ENCODE data around the gene TEX19. TPM values are rescaled to one million over a fixed set of nuclear protein-coding genes. Genes with fewer than 3 reads are reported as not detected.

The TEX19 gene
- total RNA-seq, 1 experiment from 2014 or later = 0.21 TPM

DNA sequence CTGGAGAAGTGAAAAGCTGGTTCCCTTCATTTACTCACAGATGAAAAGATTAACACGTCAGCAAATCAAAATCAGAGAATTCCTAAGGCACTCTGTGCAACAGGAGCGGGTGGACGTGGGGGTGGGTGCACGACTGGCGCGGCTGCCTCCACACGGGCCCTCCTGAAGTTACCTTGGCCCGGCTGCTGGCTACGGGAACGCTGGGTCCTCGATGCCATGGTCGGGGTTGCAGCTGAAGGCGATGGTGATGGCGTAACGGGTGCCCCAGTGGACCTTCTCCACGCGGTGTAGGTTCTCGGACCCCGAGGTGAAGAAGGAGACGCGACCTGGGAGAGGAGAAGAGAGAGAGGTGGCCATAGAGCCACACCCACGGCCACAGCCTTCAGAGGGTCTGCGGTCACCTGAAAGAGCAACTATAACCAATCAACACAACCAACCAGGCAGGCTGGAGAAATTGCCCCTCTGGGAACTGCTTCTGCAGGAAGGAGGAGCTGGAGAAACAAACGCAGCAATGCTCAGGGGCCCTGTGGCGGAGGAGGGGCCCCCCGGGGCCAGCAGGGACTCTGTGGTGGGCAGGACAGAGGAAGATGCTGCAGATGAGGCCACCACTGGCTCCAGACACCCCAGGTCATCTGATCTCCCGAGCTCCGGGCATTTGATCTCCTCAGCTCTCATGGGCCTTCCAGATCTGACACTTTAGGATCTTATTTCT lies 33.3 kb downstream of the TEX19 start:
- Histone ChIP-seq H3K4me1 (ENCODE audit: control insufficient read depth, insufficient read depth, low read length) (peaks cover 10% of the 10 kb centered on the region; the same call in 1 of the 2 replicates), H3K9me3 (ENCODE audit: control insufficient read depth, insufficient read depth, low read depth, low read length) (no peaks in the 10 kb centered on the region), H3K27me3 (ENCODE audit: control insufficient read depth, insufficient read depth, low read length) (no peaks in the 10 kb centered on the region), H3K27ac (ENCODE audit: low read length) (no peak overlapping the region), H3K36me3 (ENCODE audit: control insufficient read depth, insufficient read depth, low read length) (no peaks in the 10 kb centered on the region), H3K4me3 (ENCODE audit: low read depth in 2 of 2, low read length in 2 of 2) (no peak overlapping the region)
- no TSS peak for BruUV-seq (replicated peaks)
- in situ Hi-C loops (cut with HindIII; ENCODE audit: low pct_unique_long_range_greater_than_20kb, low sequenced_read_pairs) = no loop called here
- DNase-seq (ENCODE audit: low read depth, low spot score) (no peak), ATAC-seq (no peak)
- ChIA-PET CTCF (interaction anchor here (0.6 kb wide), 1 partner anchor 9 kb away, joined by 4 read pairs; no protein-coding TSS in a partner anchor), POLR2A (no interaction called here)
- TF ChIP-seq SIN3A (IDR thresholded peaks at IDR 0.05; ENCODE audit: borderline replicate concordance, insufficient read depth, low read depth, low read length) (no peak), POLR2AphosphoS5 (IDR thresholded peaks at IDR 0.05; ENCODE audit: low read depth, low read length) (no peak), TCF7L2 (IDR thresholded peaks at IDR 0.05; ENCODE audit: low read depth, low read length) (no peak)
- TF ChIP-seq, protein P1, sequence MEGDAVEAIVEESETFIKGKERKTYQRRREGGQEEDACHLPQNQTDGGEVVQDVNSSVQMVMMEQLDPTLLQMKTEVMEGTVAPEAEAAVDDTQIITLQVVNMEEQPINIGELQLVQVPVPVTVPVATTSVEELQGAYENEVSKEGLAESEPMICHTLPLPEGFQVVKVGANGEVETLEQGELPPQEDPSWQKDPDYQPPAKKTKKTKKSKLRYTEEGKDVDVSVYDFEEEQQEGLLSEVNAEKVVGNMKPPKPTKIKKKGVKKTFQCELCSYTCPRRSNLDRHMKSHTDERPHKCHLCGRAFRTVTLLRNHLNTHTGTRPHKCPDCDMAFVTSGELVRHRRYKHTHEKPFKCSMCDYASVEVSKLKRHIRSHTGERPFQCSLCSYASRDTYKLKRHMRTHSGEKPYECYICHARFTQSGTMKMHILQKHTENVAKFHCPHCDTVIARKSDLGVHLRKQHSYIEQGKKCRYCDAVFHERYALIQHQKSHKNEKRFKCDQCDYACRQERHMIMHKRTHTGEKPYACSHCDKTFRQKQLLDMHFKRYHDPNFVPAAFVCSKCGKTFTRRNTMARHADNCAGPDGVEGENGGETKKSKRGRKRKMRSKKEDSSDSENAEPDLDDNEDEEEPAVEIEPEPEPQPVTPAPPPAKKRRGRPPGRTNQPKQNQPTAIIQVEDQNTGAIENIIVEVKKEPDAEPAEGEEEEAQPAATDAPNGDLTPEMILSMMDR (IDR thresholded peaks at IDR 0.05) = no peak
- TF ChIP-seq, protein P2, sequence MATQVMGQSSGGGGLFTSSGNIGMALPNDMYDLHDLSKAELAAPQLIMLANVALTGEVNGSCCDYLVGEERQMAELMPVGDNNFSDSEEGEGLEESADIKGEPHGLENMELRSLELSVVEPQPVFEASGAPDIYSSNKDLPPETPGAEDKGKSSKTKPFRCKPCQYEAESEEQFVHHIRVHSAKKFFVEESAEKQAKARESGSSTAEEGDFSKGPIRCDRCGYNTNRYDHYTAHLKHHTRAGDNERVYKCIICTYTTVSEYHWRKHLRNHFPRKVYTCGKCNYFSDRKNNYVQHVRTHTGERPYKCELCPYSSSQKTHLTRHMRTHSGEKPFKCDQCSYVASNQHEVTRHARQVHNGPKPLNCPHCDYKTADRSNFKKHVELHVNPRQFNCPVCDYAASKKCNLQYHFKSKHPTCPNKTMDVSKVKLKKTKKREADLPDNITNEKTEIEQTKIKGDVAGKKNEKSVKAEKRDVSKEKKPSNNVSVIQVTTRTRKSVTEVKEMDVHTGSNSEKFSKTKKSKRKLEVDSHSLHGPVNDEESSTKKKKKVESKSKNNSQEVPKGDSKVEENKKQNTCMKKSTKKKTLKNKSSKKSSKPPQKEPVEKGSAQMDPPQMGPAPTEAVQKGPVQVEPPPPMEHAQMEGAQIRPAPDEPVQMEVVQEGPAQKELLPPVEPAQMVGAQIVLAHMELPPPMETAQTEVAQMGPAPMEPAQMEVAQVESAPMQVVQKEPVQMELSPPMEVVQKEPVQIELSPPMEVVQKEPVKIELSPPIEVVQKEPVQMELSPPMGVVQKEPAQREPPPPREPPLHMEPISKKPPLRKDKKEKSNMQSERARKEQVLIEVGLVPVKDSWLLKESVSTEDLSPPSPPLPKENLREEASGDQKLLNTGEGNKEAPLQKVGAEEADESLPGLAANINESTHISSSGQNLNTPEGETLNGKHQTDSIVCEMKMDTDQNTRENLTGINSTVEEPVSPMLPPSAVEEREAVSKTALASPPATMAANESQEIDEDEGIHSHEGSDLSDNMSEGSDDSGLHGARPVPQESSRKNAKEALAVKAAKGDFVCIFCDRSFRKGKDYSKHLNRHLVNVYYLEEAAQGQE (IDR thresholded peaks at IDR 0.05; ENCODE audit: insufficient read depth in 1 of 2, low read depth in 2 of 2, low read length in 1 of 2) = no peak
- intact Hi-C loops (cut with micrococcal nuclease; ENCODE audit: unreplicated experiment) = no loop called here

DNA sequence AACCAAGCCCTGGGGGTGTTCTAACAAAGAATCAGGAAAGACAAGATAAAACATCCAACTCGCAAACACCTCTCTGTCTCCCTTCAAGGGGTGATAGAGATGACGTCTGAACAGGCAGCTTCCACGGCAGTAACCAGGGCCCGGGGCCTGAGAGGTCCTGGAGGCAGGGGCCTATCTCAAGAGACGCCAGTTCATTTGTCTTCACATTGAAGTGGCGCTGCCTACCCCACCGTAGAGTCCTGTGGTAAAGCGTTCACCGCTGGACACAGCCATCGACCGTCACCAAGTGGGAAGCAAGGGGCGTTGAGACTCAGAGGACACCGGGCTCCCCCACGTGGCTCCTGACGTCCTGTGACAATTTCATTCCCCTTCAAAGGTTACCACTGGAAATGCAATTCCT lies 33.9 kb downstream of the TEX19 start:
- in situ Hi-C loops (cut with HindIII; ENCODE audit: low pct_unique_long_range_greater_than_20kb, low sequenced_read_pairs) (no loop called here), intact Hi-C loops (cut with micrococcal nuclease; ENCODE audit: unreplicated experiment) (no loop called here)
- BruUV-seq (replicated peaks) = no TSS peak
- H3K4me3 ChIP-seq (ENCODE audit: low read depth in 2 of 2, low read length in 2 of 2) = no peak overlapping the region
- TF ChIP-seq TCF7L2 (IDR thresholded peaks at IDR 0.05; ENCODE audit: low read depth, low read length) = no peak
- TF ChIP-seq, protein P2 (IDR thresholded peaks at IDR 0.05; ENCODE audit: insufficient read depth in 1 of 2, low read depth in 2 of 2, low read length in 1 of 2) = no peak
- TF ChIP-seq POLR2AphosphoS5 (IDR thresholded peaks at IDR 0.05; ENCODE audit: low read depth, low read length) = no peak
- no peak for TF ChIP-seq SIN3A (IDR thresholded peaks at IDR 0.05; ENCODE audit: borderline replicate concordance, insufficient read depth, low read depth, low read length)
- TF ChIP-seq, protein P1 (IDR thresholded peaks at IDR 0.05) = no peak
- no peak overlapping the region for H3K27ac ChIP-seq (ENCODE audit: low read length)
- no peaks in the 10 kb centered on the region for H3K27me3 ChIP-seq (ENCODE audit: control insufficient read depth, insufficient read depth, low read length)
- ChIA-PET CTCF (no interaction called here), POLR2A (no interaction called here)
- no peaks in the 10 kb centered on the region for H3K9me3 ChIP-seq (ENCODE audit: control insufficient read depth, insufficient read depth, low read depth, low read length)
- no peaks in the 10 kb centered on the region for H3K36me3 ChIP-seq (ENCODE audit: control insufficient read depth, insufficient read depth, low read length)
- H3K4me1 ChIP-seq (ENCODE audit: control insufficient read depth, insufficient read depth, low read length) = peaks cover 7% of the 10 kb centered on the region; the same call in 1 of the 2 replicates
- DNase-seq (ENCODE audit: low read depth, low spot score) (no peak), ATAC-seq (no peak)
